HG03064 (cell line): ENCODE measurements around the gene ALKAL2.
"Not testable (repeated sequence)": the region's sequence is repeated elsewhere in the genome, so short reads cannot be mapped to it uniquely, and the experiment has no call there.

ENCODE experiments used
- ATAC-seq: cut with Tn5 transposase; IDR thresholded peaks from one replicate; pipeline ENCODE4 v1.9.1; 2021; ENCODE audit warnings: low read depth; ENCODE audit not compliant: unreplicated experiment

Gene ALKAL2, protein sequence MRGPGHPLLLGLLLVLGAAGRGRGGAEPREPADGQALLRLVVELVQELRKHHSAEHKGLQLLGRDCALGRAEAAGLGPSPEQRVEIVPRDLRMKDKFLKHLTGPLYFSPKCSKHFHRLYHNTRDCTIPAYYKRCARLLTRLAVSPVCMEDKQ

DNA sequence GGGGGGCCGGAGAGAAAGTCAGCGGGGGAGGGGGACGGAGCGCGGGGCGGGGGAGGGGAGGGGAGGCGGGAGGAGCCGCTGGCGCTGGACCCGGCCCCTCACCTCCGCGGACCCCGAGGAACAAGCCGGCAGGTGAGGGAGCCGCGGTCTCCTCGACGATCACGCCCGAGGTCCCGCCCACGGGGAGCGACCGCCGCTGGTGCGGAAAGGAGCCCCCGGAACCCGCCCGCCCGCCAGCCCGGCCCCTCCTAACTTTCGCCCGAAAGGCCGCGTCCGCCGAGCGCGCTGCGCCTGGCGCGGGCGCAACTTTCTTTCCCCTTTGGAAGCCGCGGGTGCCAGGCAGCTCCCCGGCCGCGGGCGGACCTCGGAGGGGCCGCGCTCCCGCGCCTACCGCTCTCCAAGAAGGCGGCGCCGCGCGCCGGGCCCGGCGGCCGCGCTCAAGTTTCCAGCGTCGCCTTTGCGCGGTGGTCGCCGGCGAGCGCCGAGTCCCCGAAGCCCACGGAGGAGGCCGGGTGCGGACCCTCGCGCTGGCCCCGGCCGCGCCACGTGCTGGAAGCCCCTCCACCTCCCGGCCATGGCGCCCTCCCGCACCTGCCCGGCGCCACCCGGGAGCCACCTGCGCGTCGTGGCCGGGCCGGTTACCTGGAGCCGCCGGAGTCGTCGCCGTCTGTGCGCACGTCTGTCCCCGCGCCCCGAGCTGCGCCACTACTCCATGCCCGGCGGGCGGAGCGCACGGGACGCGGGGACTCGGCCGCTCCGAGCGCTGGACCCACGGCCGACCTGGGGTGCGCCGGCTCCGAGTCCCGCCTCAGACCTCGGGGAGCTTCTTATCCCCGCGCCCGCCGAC, at the start of gene ALKAL2:
Gene ALKAL2, minus strand, starts transcription at position 181 of the 847 bp plus-strand sequence. CDS start 256 bp downstream, outside the sequence.
- ATAC-seq = no peak

DNA sequence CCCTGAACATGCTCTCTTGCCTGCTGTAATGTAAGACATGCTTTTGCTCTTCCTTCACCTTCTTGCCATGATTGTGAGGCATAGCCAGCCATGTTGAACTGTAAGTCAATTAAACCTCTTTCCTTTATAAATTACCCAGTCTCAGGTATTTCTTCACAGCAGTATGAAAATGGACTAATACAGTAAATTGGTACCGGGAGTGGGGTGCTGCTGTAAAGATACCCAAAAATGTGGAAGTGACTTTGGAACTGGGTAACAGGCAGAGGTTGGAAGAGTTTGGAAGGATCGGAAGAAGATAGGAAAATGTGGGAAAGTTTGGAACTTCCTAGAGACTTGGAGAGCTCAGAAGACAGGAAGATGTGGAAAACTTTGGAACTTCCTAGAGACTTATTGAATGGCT, 49.1 kb upstream of the ALKAL2 start:
- ATAC-seq = not testable (repeated sequence)

DNA sequence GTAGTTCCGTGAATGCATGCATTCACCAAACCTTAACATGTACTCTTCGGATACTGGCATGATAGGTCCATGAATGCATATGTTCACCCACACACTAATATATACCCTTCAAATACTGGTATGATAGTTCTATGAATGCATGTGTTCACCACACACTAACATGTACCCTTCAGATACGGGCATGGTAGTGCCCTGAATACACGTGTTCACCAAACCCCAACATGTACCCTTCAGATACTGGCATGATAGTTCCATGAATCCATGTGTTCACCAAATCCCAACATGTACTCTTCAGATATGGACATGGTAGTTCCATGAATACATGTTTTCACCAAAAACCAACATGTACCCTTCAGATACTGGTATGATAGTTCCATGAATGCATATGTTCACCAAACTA, 48.5 kb upstream of the ALKAL2 start:
- no peak for ATAC-seq

DNA sequence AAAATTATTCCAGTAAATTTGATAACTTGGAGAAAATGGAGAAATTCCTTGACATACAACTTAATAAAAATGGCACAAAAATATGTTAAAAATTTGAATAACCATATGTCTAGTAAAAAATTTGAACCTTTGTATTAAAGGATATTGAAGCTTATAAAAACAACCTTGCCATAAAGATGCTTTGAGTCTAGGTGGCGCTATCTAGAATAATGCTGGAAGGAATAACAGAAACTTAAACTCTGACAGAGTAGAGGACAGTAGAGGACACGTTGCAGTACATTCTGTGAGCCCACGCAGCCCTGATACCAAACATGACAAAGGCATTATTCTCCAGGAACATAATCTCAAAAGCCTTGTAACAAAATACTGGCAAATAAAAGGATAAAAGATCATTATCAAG, 44.7 kb upstream of the ALKAL2 start:
- ATAC-seq = no peak

DNA sequence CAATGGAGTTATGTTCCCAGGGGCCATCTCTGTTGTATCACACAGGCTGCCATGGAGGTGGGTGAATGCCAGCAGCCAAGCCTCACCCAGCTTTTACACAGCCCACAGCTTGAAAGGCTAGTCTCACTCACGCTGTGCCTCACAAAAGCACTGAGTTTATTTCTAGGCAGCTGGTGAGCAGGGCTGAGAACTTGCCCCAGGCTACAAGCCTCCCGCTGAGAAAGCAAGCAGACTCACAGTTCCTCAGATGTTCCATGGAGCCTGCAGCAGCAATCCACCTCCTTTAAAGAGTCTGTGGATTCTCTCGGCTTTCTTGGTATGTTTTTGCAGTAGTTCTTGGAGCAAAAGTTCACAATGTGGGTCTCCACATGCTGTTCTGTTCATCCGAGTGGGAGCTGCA, 40.9 kb upstream of the ALKAL2 start:
- no peak for ATAC-seq

DNA sequence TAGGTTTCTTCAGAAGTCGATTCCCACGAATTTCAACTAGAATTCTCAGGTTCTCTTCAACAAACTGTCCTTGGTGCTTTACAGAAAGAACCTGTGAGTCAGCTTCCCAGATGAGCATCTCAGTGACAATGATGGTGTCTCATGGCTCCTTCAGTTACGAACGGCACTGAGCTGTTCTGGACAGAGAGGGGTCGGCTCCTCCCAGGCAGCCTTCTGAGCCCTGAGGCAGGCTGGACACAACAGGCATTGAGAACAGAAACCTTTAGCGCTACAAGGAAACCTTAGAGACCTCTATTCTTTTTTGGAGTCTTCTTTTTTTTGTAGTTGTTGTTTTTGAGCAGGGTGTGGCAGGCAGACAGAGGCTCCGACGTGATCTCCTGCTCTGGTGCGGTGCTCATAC, 35.1 kb upstream of the ALKAL2 start:
- no peak for ATAC-seq

DNA sequence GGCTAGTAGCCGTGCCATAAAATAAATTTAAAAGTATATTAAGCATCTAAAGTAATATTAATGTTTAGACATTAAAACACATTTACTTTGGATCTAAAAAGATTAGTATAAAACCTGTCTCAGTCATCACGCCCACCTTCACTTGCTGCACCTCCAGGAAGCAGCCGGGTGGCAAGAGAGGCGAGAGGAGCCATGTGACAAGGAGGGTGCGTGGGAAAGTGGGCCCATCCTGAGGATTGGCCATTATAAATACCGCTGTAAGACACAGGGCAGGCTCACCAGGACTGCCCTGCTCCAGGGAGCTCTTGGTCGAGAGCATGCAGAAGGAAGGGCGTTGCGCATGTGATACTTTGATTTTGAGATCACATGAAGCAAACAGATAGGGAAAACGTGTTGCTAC, 34.4 kb upstream of the ALKAL2 start:
- ATAC-seq = no peak

DNA sequence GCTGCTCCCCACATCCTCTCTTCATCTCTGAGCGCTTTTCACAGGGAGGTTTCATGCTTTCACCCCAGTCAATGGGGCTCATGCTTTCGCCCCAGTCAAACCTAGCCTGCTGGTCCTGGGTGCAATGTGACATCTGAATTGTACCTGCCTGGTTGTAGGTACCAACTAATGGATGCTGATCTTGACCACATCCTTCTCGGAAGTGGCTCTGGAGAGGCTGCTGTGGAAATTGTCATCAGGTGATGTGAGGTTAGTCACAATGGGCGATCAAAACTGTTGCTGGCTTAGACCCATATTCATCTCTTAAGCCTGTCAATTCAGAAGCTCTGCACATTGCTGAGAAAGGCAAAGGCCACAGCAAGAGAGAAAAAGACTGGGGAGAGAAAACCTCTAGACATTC, 32.7 kb upstream of the ALKAL2 start:
- no peak for ATAC-seq

DNA sequence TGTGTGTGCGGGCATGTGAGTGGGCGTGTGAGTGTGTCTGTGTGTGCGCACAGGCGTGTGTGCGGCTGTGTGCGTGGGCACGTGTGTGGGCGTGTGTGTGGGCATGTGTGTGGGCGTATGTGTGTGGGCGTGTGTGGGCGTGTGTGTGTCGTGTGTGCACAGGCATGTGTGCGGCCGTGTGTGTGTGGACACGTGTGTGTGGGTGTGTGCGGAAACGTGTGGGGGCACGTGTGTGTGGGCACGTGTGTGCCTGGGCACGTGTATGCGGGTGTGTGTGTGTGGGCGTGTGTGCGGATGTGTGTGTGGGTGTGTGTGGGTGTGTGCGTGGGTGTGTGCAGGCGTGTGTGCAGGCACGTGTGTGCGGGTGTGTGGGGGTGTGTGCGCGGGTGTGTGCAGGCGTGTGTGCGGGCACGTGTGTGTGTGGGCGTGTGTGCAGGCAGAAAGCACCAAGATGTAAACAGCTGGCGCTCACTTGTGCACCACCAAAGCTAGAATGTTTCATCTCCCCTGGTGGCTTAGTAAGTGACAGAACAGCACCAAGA, 31.2 kb upstream of the ALKAL2 start:
- no peak for ATAC-seq

DNA sequence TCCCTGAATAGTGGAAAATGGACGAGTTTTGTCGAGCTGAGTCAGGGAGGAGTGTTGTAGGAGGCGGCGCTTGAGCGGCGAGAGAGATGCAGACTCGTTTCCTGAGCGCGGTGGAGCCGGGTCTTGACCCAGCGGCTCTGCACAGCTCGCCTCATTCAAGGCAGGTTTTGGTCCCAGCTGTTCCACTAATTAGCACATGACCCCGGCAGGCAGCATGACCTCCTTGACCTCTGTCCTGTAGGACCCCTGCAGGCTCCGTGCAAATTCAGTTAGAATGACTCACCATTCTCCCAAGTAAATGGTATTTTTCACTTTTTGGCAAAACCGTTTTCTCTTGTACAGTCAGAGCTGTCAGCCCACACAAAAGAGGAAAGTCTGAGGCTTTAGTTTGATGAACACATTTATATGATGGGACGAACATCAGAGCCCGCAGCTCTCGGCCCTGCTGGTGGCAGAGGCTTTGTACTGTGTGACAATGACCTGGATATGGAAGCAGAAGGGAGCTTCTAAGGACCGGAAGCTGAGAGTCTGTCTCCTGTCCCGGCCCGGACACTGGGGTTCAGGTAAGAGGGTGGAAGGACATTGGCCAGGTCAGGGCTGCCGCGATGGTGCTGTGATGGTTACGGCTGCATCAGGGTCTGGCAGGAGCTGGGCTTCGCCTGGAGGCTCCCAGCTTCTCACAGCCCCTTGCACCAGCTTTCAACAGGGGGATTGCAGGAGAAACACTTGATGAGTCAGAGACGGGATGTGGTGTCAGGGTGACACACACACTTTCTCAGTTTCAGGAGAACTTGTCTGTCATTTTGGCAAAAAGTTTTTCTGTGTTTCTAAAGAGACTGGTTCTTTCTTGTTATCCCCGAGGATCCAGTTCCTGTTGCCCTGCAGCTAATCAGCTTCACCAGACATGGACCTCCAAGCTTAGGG, 29.9 kb upstream of the ALKAL2 start:
- no peak for ATAC-seq

DNA sequence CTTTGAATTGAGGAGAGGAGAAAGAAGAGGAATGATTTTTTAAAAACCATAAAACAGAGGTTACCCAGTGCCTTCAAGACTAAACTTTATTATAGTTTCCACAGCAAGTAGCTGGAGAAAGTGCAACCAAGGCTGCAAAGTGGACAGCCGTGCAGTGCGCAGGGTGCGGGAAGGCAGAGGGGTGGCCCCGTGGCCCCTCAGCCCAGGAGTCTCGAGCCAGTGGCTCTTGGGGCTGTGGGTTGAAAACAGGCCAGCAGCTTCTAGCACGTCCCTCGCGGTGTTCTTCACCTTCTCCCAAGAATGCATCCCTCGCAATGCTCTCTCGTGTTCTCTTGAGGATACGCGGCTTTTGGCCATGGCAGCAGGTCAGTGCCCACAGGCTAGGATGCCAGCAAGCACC, 28.5 kb upstream of the ALKAL2 start:
- ATAC-seq = no peak

DNA sequence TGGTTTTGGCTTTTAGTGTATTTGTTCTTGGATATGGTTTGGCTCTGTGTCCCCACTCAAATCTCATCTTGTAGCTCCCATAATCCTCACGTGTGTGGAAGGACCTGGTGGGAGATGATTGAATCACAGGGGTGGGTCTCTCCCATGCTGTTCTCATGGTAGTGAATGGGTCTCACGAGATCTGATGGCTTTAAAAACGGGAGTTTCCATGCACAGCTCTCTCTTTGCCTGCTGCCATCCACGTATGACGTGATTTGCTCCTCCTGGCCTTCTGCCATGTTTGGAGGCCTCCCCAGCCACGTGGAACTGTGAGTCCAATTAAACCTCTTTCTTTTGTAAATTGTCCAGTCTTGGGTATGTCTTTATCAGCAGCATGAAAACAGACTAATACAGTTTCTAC, 28.0 kb upstream of the ALKAL2 start:
- not testable (repeated sequence) for ATAC-seq

DNA sequence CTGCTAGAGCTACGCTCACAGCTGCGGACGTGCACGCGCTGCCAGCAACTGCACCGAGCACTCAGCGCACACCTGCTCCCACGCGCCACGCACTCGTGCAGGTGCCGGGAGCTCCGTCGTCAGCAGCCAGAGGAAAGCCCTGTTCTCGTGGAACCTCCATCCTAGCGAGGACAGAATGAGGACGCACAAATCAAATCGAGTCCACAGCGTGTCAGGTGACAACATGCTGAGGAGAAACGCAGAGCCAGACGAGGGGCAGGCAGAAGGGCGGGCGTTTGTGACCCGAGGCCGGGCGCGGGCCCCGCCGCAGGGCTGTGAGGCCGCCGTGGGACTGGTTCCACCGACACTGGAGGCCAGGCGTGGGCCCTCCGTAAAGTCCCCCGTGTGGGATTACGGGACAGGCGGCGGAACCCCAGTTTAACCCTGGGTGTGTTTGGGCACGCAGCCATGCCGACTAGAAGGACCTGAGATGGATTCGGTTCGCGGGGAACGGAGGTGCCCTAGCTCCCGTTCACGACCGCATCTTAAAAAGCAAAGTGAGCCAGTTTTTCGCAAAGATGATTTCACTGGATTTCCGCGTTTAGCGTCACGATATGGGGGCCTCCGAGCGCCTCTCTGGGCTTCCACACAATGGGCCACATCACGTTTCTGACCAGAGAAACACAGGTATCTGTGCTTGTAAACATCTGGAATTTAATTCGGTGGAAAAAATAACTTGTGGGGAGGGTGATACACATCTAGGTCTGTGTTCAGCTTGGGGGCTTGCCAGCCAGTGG, 26.9 kb upstream of the ALKAL2 start:
- ATAC-seq = no peak

DNA sequence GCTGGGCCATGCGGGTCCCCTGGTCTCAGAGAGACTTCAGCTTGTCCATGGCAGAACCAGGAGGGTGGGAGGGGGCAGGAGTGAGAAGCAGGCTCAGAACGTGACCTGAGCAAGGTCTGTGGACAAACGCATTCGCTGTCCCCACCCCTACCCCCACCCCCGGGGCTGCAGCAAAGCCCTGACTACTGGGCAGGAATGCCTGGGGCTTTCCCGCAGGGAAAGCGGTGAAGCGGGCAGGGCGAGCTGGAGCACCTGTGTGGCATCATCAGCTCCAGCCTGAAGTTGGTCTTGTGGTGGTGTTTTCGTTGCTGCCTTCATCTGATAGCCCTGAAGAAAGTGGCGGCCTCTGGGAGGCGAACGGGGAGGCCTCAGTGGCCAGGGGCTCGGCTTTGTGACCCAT, 26.1 kb upstream of the ALKAL2 start:
- ATAC-seq = no peak

DNA sequence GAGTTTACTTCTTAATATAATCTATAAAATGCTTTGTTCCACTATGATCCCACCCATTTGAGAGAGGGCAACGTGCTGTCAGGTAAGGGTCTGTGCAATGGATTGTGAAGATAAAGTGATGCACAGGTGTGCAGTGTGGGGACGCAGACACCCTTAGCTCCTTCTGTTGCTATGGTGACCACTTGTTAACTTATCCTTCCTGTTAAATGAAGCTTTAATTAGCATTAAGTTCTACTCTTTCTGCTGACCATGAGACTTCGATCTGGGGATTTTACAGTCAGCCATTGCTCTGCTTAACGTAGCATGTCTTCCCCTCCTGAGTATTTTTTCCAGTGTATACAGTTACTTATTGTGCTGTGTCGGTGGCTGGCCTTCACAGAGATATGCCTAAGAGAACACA, 23.1 kb upstream of the ALKAL2 start:
- no peak for ATAC-seq

DNA sequence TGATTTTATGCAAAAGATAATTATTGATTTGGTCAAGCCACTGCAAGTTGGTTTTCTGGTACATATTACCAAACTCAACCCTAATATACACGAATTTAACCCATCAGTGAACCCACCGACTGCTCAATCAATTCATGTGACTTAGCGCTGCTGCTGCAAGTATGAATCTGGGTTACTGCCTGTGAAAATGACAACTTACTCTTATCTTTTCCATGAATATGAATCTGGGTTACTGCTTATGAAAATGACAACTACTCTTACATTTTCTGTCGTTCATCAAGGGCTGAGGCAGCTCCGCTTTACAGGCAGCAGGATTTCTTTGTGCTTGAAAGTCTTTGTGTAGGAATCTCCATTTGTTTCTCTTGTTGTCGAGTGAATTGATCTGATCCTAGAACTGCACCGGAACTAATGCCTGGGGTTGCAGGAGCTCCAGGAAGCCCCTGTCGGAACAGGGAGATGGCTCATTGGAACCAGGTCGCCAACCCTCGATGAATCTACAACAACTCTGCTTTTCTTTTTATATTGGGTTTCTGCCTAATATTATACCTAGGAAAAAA, 22.1 kb upstream of the ALKAL2 start:
- ATAC-seq = no peak

DNA sequence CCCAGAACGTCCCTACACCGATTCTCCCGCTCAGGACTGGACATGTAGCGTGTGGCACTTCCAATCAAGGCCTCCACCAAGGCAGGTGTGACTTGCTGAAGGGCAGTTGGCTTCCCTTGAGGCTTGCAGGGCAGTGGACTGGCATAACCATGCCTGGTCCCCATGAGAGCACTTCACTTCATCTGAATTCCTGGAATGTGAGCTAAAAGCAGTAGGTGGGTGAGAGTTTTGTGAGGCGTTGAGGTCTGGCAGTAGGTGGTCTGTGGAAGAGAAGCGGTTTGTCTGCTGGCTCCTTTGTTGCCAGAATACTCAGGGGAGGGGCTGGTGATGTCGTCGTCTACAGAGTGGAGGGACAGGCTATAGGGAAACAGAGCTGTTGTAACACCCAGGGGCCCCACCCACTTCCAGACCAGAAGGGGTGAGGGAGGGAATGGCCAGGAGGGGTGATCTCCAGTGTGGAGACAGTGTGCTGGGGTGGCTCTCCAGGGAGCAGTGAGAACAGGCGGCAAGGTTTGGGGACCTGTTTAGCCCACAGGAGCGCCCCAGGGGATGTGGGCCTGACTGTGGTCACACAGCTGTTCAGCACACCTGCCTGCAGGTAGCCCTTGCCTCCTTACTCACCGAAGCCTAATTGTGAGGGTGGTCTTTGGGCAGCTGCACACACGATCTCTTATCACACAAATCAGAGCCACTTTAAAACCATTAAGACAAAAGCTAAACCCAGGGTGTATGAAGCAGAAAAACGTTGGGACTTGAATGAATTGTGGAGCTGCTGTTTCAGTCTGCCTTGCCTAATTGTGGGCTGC, 21.5 kb upstream of the ALKAL2 start:
- no peak for ATAC-seq

DNA sequence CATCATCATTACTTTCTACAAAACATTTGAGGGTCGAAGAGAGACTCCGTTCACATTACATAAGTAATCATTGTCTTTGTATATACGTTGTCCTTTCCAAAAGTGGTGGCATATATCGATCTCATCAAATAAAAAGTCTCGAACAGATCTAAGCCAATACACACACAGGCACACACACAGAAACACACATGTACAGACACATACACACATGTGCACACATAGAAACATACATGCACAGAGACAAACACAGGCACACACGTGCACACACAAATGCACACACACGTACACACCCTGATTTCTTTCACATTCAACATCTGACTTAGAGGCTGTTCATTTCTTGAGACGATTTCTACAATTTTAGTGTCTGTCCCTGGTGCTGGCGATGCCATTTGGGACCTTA, 17.5 kb upstream of the ALKAL2 start:
- ATAC-seq = no peak

DNA sequence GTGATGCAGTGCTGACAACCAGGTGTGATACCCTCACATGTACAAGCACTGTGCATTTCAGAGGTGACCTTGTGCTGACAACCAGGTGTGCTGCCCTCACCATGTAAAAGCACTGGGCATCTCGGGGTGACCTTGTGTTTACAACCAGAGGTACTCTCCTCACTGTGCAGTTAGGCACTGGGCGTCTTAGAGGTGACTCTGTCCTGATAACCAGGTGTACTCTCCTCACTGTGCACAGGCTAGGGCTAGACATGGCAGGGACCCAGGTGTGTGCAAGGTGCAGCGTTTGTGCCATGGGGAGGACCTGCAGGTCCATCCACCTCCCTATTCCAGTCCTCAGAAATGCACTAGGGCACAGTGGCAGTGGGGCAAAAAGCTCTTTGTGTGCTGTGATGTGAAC, 8.5 kb upstream of the ALKAL2 start:
- ATAC-seq = no peak
